PFSK-1 (cell line): ENCODE data around the gene DOCK4.

ENCODE experiments used
- POLR2AphosphoS5 ChIP-seq: IDR thresholded peaks from 2 replicates; pipeline ENCODE4 v1.6.1; 2012; ENCODE audit warnings: low read depth, mild to moderate bottlenecking, control low read depth, low read length, moderate library complexity
- REST ChIP-seq, 2 experiments: IDR thresholded peaks; 2 replicates each; pipeline versions ENCODE4 v1.6.1 to v1.8.0; 2011 to 2012; ENCODE audit warnings: low read depth in 2 of 2, low read length in 2 of 2, control low read depth in 1 of 2, inconsistent platforms in 1 of 2, mild to moderate bottlenecking in 1 of 2, moderate library complexity in 1 of 2; ENCODE audit not compliant: insufficient read depth in 1 of 2
- SIN3A ChIP-seq: IDR thresholded peaks from 2 replicates; pipeline ENCODE4 v1.6.1; 2012; ENCODE audit warnings: mild to moderate bottlenecking, low read length, moderate library complexity, borderline replicate concordance; ENCODE audit not compliant: insufficient read depth
- TAF1 ChIP-seq: IDR thresholded peaks from 2 replicates; pipeline ENCODE4 v1.6.1; 2012; ENCODE audit warnings: low read length, control low read depth, borderline replicate concordance; ENCODE audit not compliant: insufficient read depth

GRCh38 chr7:112180223-112180622, 26.0 kb downstream of the DOCK4 start:
- no peak for TF ChIP-seq POLR2AphosphoS5
- TF ChIP-seq TAF1 = no peak
- no peak for TF ChIP-seq REST (IDR thresholded peaks at IDR 0.05; ENCODE audit: insufficient read depth in 1 of 2, low read depth in 2 of 2, low read length in 2 of 2)
- TF ChIP-seq SIN3A = no peak
